Keratinocyte (primary cell): Measurements from ENCODE around the gene KDM7A. TPM values are rescaled to one million over a fixed set of nuclear protein-coding genes. Genes with fewer than 3 reads are reported as not detected.

Experiments used
- DNase-seq: peaks from one replicate; pipeline ENCODE4 v3.0.0-alpha.2; 2011; ENCODE audit warnings: low read depth, missing footprints, low spot score
- FAIRE-seq: peaks from 2 replicates; lab custom pipeline; 2011; peaks lifted over from hg19 to GRCh38; lab: Jason Lieb, UNC
- H2AFZ ChIP-seq: 2 replicates; pipeline ENCODE4 v1.6.0; 2012; ENCODE audit warnings: low read length, control low read depth, inconsistent platforms; ENCODE audit not compliant: control insufficient read depth
- H3K27ac ChIP-seq: 2 replicates; pipeline ENCODE4 v1.5.1; 2011; ENCODE audit warnings: low read length; ENCODE audit not compliant: control insufficient read depth, insufficient read depth
- H3K27me3 ChIP-seq: 3 replicates; pipeline ENCODE4 v1.6.0; 2011; ENCODE audit warnings: low read length; ENCODE audit not compliant: control insufficient read depth, insufficient read depth; ENCODE audit errors: extremely low read depth
- H3K36me3 ChIP-seq, 2 experiments: 2 replicates in 1 of 2; 3 replicates in 1 of 2; pipeline ENCODE4 v1.5.1; 2011; ENCODE audit warnings: low read length in 2 of 2, mild to moderate bottlenecking in 1 of 2; ENCODE audit not compliant: control insufficient read depth in 2 of 2, insufficient read depth in 2 of 2; ENCODE audit errors: extremely low read depth in 1 of 2
- H3K4me1 ChIP-seq: 3 replicates; pipeline ENCODE4 v1.5.1; 2011; ENCODE audit warnings: low read length; ENCODE audit not compliant: control insufficient read depth, insufficient read depth; ENCODE audit errors: extremely low read depth
- H3K4me2 ChIP-seq: 3 replicates; pipeline ENCODE4 v1.6.0; 2011; ENCODE audit warnings: low read depth, low read length; ENCODE audit not compliant: control insufficient read depth, insufficient read depth; ENCODE audit errors: extremely low read depth
- H3K4me3 ChIP-seq, 3 experiments: fragments of 200-600 bp in 1 of 3; sonication (generic) in 1 of 3; 2 replicates in 2 of 3; 3 replicates in 1 of 3; pipeline ENCODE4 v1.5.1; 2011 to 2016; ENCODE audit warnings: low read length in 3 of 3, mild to moderate bottlenecking in 3 of 3, control low read depth in 2 of 3, inconsistent platforms in 1 of 3, low read depth in 1 of 3, mixed read lengths in 1 of 3, mixed run types in 1 of 3, moderate library complexity in 1 of 3; ENCODE audit not compliant: control insufficient read depth in 2 of 3, insufficient read depth in 2 of 3; ENCODE audit errors: extremely low read depth in 1 of 3
- H3K79me2 ChIP-seq: 2 replicates; pipeline ENCODE4 v1.6.0; 2012; ENCODE audit warnings: low read length; ENCODE audit not compliant: control insufficient read depth, insufficient read depth
- H3K9ac ChIP-seq: 3 replicates; pipeline ENCODE4 v1.6.0; 2011; ENCODE audit warnings: low read length; ENCODE audit not compliant: control insufficient read depth, insufficient read depth; ENCODE audit errors: extremely low read depth
- H3K9me1 ChIP-seq: 3 replicates; pipeline ENCODE4 v1.6.0; 2011; ENCODE audit warnings: low read length; ENCODE audit not compliant: control insufficient read depth, insufficient read depth; ENCODE audit errors: extremely low read depth
- H3K9me3 ChIP-seq: 2 replicates; pipeline ENCODE4 v1.5.1; 2012; ENCODE audit warnings: low read depth, low read length; ENCODE audit not compliant: control insufficient read depth
- H4K20me1 ChIP-seq: 3 replicates; pipeline ENCODE4 v1.6.0; 2011; ENCODE audit warnings: low read length; ENCODE audit not compliant: control insufficient read depth, insufficient read depth; ENCODE audit errors: extremely low read depth
- EZH2 ChIP-seq: IDR thresholded peaks from one replicate; pipeline ENCODE4 v1.6.1; 2012; ENCODE audit warnings: inconsistent platforms, mild to moderate bottlenecking, low read length, moderate library complexity
- dilution Hi-C: fragments of 300-500 bp; cut with MboI; formaldehyde crosslinking; loops from one replicate; pipeline ENCODE4 v1.7.0; 2020; ENCODE audit warnings: low sequenced_read_pairs; ENCODE audit not compliant: extremely low pct_ligation_motif_present
- polyA plus RNA-seq, 5 experiments: library from polyadenylated mRNA; depleted of rRNA in 3 of 5; stranded (reverse) in 3 of 5; stranded (forward) in 1 of 5; unstranded in 1 of 5; fragments of >200 nt; gene quantifications; 1 replicate in 1 of 5; 2 replicates in 3 of 5; 3 replicates in 1 of 5; pipeline versions ENCODE4 v1.2.1 to v1.2.3, GENCODE V29; 2011 to 2012; ENCODE audit warnings: missing spikeins in 2 of 5, low read depth in 1 of 5, low replicate concordance in 1 of 5
- TF ChIP-seq, protein P1 (sequence below), 3 experiments: IDR thresholded peaks in 1 of 3; conservative IDR thresholded peaks in 1 of 3; optimal IDR thresholded peaks in 1 of 3; 2 replicates in 2 of 3; 3 replicates in 1 of 3; pipeline versions ENCODE3 to v1.5.1; 2011; ENCODE audit warnings: low read length in 3 of 3, mild to moderate bottlenecking in 3 of 3, moderate library complexity in 2 of 3, control low read depth in 1 of 3, inconsistent platforms in 1 of 3; ENCODE audit not compliant: insufficient read depth in 2 of 3; ENCODE audit errors: extremely low read depth in 1 of 3

Gene KDM7A
- polyA plus RNA-seq, 1 donor (not counting 4 experiments of a cell fraction or from before 2014, with no cell fraction given) = 3.3 TPM

DNA sequence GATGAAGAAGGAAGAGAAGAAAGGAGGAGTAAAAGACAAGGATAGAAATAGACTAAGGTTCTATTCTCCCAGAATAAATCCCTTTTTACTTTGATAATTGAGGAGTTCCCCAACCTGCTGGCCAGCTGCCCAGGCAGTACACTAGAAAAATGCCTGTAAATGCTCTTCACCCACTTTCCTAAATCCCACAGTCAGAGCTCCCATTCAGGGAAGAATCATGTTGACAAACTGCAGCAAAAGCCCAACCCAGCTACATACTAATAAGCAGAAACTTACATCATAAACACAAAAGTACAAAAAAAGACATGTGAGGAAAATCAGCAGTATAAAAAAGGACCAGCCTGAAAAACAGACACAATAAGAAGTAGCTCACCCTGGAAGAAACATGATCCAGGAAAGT is 15.8 kb upstream of the KDM7A start:
- H3K4me3 ChIP-seq = no peak overlapping the region
- dilution Hi-C loops = no loop called here
- no peaks in the 10 kb centered on the region for H3K79me2 ChIP-seq
- FAIRE-seq (no peak), DNase-seq (no peak)
- no peak overlapping the region for H3K9ac ChIP-seq
- H3K9me1 ChIP-seq = no peaks in the 10 kb centered on the region
- H2AFZ ChIP-seq = no peak overlapping the region
- H3K27me3 ChIP-seq = no peaks in the 10 kb centered on the region
- TF ChIP-seq EZH2 = no peak
- TF ChIP-seq, protein P1, sequence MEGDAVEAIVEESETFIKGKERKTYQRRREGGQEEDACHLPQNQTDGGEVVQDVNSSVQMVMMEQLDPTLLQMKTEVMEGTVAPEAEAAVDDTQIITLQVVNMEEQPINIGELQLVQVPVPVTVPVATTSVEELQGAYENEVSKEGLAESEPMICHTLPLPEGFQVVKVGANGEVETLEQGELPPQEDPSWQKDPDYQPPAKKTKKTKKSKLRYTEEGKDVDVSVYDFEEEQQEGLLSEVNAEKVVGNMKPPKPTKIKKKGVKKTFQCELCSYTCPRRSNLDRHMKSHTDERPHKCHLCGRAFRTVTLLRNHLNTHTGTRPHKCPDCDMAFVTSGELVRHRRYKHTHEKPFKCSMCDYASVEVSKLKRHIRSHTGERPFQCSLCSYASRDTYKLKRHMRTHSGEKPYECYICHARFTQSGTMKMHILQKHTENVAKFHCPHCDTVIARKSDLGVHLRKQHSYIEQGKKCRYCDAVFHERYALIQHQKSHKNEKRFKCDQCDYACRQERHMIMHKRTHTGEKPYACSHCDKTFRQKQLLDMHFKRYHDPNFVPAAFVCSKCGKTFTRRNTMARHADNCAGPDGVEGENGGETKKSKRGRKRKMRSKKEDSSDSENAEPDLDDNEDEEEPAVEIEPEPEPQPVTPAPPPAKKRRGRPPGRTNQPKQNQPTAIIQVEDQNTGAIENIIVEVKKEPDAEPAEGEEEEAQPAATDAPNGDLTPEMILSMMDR (optimal IDR thresholded peaks at IDR 0.05 in 1 of 3, IDR thresholded peaks at IDR 0.05 in 1 of 3, conservative IDR thresholded peaks at IDR 0.05 in 1 of 3; ENCODE audit: extremely low read depth in 1 of 3, insufficient read depth in 2 of 3, low read length in 3 of 3) = no peak
- no peaks in the 10 kb centered on the region for H3K36me3 ChIP-seq
- H4K20me1 ChIP-seq = no peaks in the 10 kb centered on the region
- H3K4me2 ChIP-seq = no peak overlapping the region
- no peak overlapping the region for H3K27ac ChIP-seq
- no peaks in the 10 kb centered on the region for H3K9me3 ChIP-seq
- peaks cover 6% of the 10 kb centered on the region for H3K4me1 ChIP-seq

DNA sequence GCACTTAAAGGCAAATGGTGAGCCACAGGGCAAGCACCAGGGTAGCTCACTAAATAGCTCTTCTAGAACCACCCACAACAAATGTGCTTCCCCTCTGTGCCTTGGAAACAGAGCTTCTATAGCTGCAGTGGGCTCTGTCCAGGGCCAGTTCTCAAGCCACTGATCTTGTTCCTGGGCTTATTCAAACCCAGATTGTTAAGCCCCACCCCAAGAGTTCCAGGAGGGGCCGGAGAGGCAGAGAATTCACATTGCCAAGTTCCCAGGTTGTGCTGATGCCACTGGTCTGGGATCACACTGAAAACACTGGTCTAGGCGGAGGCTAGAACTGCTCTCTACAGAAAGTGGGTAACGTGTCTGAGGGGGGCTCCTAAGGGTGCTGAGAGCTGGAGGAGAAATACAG is 15.4 kb upstream of the KDM7A start:
- no peak overlapping the region for H3K4me3 ChIP-seq
- H3K9me3 ChIP-seq = no peaks in the 10 kb centered on the region
- DNase-seq = no peak
- H4K20me1 ChIP-seq = no peaks in the 10 kb centered on the region
- peaks cover 1% of the 10 kb centered on the region for H3K4me1 ChIP-seq
- no peak overlapping the region for H3K4me2 ChIP-seq
- dilution Hi-C loops = no loop called here
- no peaks in the 10 kb centered on the region for H3K27me3 ChIP-seq
- no peak overlapping the region for H3K27ac ChIP-seq
- no peaks in the 10 kb centered on the region for H3K36me3 ChIP-seq
- FAIRE-seq = no peak
- no peaks in the 10 kb centered on the region for H3K79me2 ChIP-seq
- TF ChIP-seq, protein P1 (optimal IDR thresholded peaks at IDR 0.05 in 1 of 3, IDR thresholded peaks at IDR 0.05 in 1 of 3, conservative IDR thresholded peaks at IDR 0.05 in 1 of 3; ENCODE audit: extremely low read depth in 1 of 3, insufficient read depth in 2 of 3, low read length in 3 of 3) = no peak
- no peak for TF ChIP-seq EZH2
- H3K9me1 ChIP-seq = no peaks in the 10 kb centered on the region
- H3K9ac ChIP-seq = no peak overlapping the region
- no peak overlapping the region for H2AFZ ChIP-seq
